GM12878 (cell line): ENCODE results near the gene BICRA. TPM values are rescaled to one million over a fixed set of nuclear protein-coding genes. Genes with fewer than 3 reads are reported as not detected.
A peak's percentile ranks its signal among the peaks of the same experiment; 100 is the strongest.

Experiments
- CBFB ChIP-seq: IDR thresholded peaks from 2 replicates; pipeline ENCODE4 v1.6.1; 2016; ENCODE audit warnings: antibody characterized with exemption, low read depth
- CBX5 ChIP-seq: sonication (generic); IDR thresholded peaks from 2 replicates; pipeline ENCODE4 v1.6.1; 2016; ENCODE audit warnings: low read depth, moderate library complexity, mild to moderate bottlenecking, inconsistent platforms
- CEBPB ChIP-seq, 2 experiments: fragments of 150-350 bp in 1 of 2; IDR thresholded peaks; 2 replicates each; pipeline ENCODE4 v1.6.1; 2012 to 2014; ENCODE audit warnings: low read depth in 2 of 2, low read length in 2 of 2, borderline replicate concordance in 1 of 2, inconsistent platforms in 1 of 2
- CHD2 ChIP-seq: IDR thresholded peaks from 2 replicates; pipeline ENCODE4 v1.6.1; 2011; ENCODE audit warnings: low read depth, low read length, improper control_type of control experiment, borderline replicate concordance
- MYC ChIP-seq: IDR thresholded peaks from 2 replicates; pipeline ENCODE4 v1.6.1; 2011; ENCODE audit warnings: mild to moderate bottlenecking, low read length, moderate library complexity, inconsistent platforms; ENCODE audit not compliant: insufficient read depth, insufficient replicate concordance, insufficient read length, severe bottlenecking
- POLR2AphosphoS2 ChIP-seq: IDR thresholded peaks from 2 replicates; pipeline ENCODE4 v1.6.1; 2011; ENCODE audit warnings: low read depth, mild to moderate bottlenecking, low read length, improper control_type of control experiment, moderate library complexity
- RAD51 ChIP-seq: fragments of 450-650 bp; IDR thresholded peaks from 2 replicates; pipeline ENCODE4 v1.6.1; 2016; ENCODE audit warnings: moderate library complexity, mild to moderate bottlenecking, inconsistent platforms
- RB1 ChIP-seq: fragments of 450-650 bp; formaldehyde crosslinking; IDR thresholded peaks from 2 replicates; pipeline ENCODE4 v1.6.1; 2017; ENCODE audit warnings: mild to moderate bottlenecking, borderline replicate concordance
- RCOR1 ChIP-seq: conservative IDR thresholded peaks from 2 replicates; pipeline ENCODE4 v1.6.1; 2012; ENCODE audit warnings: low read depth, low read length, improper control_type of control experiment
- RFX5 ChIP-seq: IDR thresholded peaks from 2 replicates; pipeline ENCODE4 v1.6.1; 2011; ENCODE audit warnings: low read depth, low read length, improper control_type of control experiment
- RUNX3 ChIP-seq: IDR thresholded peaks from 2 replicates; pipeline ENCODE4 v1.6.1; 2012; ENCODE audit warnings: low read length, inconsistent platforms
- SMAD5 ChIP-seq: IDR thresholded peaks from 2 replicates; pipeline ENCODE4 v1.6.1; 2016; ENCODE audit warnings: antibody characterized with exemption, low read depth
- SP1 ChIP-seq: IDR thresholded peaks from one replicate; pipeline ENCODE4 v1.6.1; 2011; ENCODE audit warnings: low read depth, low read length
- SPI1 ChIP-seq: IDR thresholded peaks from 2 replicates; pipeline ENCODE4 v1.6.1; 2011; ENCODE audit warnings: low read depth, mild to moderate bottlenecking, low read length, moderate library complexity, borderline replicate concordance; ENCODE audit not compliant: insufficient read depth
- SREBF2 ChIP-seq: IDR thresholded peaks from 2 replicates; pipeline ENCODE4 v1.6.1; 2012; ENCODE audit warnings: mild to moderate bottlenecking, low read length
- SUPT20H ChIP-seq: IDR thresholded peaks from 2 replicates; pipeline ENCODE4 v1.6.1; 2011; ENCODE audit warnings: low read depth, mild to moderate bottlenecking, low read length, moderate library complexity, borderline replicate concordance; ENCODE audit not compliant: control insufficient read depth
- SUZ12 ChIP-seq: fragments of 200-600 bp; sonication (generic); IDR thresholded peaks from one replicate; pipeline ENCODE4 v1.6.1; 2018; ENCODE audit warnings: antibody characterized with exemption, mild to moderate bottlenecking; ENCODE audit not compliant: unreplicated experiment
- TAF1 ChIP-seq: IDR thresholded peaks from 2 replicates; pipeline ENCODE4 v1.6.1; 2011; ENCODE audit warnings: mild to moderate bottlenecking, low read depth, low read length, borderline replicate concordance
- YBX1 ChIP-seq: fragments of 450-650 bp; IDR thresholded peaks from 2 replicates; pipeline ENCODE4 v1.6.1; 2016; ENCODE audit warnings: antibody characterized with exemption
- ZBED1 ChIP-seq: IDR thresholded peaks from 2 replicates; pipeline ENCODE4 v1.6.1; 2016; ENCODE audit warnings: borderline replicate concordance
- ZZZ3 ChIP-seq: IDR thresholded peaks from 2 replicates; pipeline ENCODE4 v1.6.1; 2011; ENCODE audit warnings: low read depth; ENCODE audit not compliant: control insufficient read depth, insufficient read length
- polyA plus RNA-seq, 11 experiments: library from polyadenylated mRNA; depleted of rRNA in 4 of 11; unstranded in 6 of 11; stranded (reverse) in 5 of 11; fragments of >200 nt; fragmentation: Nextera tagmentation in 4 of 11; fragmentation: Illumina TruSeq in 1 of 11; extraction: Ambion mirVana in 4 of 11; extraction: Trizol in 1 of 11; gene quantifications; 1 replicate in 1 of 11; 2 replicates in 10 of 11; pipeline versions ENCODE4 v1.2.1 to v1.2.3, GENCODE V29; 2011 to 2016; ENCODE audit warnings: inconsistent platforms in 2 of 11, missing spikeins in 2 of 11, low read depth in 1 of 11
- total RNA-seq, 4 experiments: library from RNA; depleted of rRNA in 3 of 4; stranded (reverse); fragments of >200 nt in 3 of 4; fragmentation: Illumina TruSeq in 1 of 4; extraction: Trizol in 1 of 4; gene quantifications; 2 replicates each; pipeline versions ENCODE4 v1.2.1 to v1.2.3, GENCODE V29; 2013 to 2021
- TF ChIP-seq, protein P1 (sequence below): fragments of 450-650 bp; IDR thresholded peaks from 2 replicates; pipeline ENCODE4 v1.6.1; 2017; ENCODE audit warnings: borderline replicate concordance
- TF ChIP-seq, protein P2 (sequence below): fragments of 450-650 bp; formaldehyde crosslinking; IDR thresholded peaks from 2 replicates; pipeline ENCODE4 v1.4.0; 2020; ENCODE audit warnings: mild to moderate bottlenecking, moderate library complexity
- TF ChIP-seq, protein P3 (sequence below): fragments of 450-650 bp; IDR thresholded peaks from 2 replicates; pipeline ENCODE4 v1.6.1; 2017; ENCODE audit warnings: mild to moderate bottlenecking, low read depth, inconsistent platforms; ENCODE audit not compliant: poor library complexity, severe bottlenecking

BICRA gene
- total and polyA plus RNA-seq, 10 of the 15 experiments (the other 5 are each of a cell fraction or from before 2014, with no cell fraction given): 0.11 to 15.3 (median 1.3) TPM

DNA sequence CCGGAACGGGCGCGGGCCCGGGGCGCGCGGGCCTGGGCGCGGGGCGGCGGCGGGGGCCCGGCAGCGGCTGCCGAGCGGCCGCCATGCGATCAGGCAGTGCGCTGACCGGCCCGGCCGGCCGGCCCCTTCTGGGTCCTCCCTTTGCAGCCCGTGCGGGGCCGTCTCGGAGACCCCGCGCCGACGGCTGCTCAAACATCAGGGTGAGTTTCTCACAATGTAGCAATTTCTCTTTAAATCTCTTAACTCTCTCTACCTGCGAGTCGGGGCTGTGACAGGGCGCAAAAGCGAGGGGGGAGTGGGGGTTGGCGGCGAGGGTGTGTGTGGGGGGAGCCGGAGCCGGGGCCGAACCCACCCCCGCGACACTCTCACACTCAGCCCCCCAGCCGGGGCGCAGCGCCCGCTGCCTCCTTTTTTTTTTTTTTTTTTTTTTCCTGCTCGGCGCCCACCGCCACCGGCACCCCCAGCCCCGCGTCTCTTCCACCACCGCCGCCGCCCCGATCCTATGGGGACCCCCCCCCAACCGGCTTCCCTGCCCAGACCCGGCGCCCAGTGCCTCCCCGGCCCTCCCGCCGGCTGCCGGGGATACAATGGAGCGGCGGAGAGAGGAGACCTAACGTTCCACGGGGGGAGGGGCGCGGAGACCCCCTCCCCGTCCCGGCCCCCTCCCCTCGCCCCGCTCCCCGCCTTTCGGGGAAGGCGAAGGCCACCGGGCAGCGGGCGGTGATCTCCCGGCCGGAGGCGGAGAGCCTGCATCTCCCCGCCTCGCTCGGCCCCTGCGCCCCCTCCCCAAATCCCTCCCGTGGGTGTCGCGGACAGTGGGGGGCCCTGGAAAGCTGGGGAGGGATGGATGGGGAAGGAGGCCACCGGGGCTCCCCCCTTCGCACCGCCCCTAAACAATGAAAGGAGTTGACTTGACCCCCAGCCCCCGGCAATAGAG, at the start of gene BICRA (continued):
- no peak for TF ChIP-seq RB1
- TF ChIP-seq SREBF2: no peak
- TF ChIP-seq RUNX3: no peak
- TF ChIP-seq TAF1: peak; percentile 66; the same call in 1 of the 2 replicates
- TF ChIP-seq ZBED1: no peak
- TF ChIP-seq, protein P1, sequence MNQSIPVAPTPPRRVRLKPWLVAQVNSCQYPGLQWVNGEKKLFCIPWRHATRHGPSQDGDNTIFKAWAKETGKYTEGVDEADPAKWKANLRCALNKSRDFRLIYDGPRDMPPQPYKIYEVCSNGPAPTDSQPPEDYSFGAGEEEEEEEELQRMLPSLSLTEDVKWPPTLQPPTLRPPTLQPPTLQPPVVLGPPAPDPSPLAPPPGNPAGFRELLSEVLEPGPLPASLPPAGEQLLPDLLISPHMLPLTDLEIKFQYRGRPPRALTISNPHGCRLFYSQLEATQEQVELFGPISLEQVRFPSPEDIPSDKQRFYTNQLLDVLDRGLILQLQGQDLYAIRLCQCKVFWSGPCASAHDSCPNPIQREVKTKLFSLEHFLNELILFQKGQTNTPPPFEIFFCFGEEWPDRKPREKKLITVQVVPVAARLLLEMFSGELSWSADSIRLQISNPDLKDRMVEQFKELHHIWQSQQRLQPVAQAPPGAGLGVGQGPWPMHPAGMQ: no peak
- no peak for TF ChIP-seq SP1
- TF ChIP-seq, protein P2, sequence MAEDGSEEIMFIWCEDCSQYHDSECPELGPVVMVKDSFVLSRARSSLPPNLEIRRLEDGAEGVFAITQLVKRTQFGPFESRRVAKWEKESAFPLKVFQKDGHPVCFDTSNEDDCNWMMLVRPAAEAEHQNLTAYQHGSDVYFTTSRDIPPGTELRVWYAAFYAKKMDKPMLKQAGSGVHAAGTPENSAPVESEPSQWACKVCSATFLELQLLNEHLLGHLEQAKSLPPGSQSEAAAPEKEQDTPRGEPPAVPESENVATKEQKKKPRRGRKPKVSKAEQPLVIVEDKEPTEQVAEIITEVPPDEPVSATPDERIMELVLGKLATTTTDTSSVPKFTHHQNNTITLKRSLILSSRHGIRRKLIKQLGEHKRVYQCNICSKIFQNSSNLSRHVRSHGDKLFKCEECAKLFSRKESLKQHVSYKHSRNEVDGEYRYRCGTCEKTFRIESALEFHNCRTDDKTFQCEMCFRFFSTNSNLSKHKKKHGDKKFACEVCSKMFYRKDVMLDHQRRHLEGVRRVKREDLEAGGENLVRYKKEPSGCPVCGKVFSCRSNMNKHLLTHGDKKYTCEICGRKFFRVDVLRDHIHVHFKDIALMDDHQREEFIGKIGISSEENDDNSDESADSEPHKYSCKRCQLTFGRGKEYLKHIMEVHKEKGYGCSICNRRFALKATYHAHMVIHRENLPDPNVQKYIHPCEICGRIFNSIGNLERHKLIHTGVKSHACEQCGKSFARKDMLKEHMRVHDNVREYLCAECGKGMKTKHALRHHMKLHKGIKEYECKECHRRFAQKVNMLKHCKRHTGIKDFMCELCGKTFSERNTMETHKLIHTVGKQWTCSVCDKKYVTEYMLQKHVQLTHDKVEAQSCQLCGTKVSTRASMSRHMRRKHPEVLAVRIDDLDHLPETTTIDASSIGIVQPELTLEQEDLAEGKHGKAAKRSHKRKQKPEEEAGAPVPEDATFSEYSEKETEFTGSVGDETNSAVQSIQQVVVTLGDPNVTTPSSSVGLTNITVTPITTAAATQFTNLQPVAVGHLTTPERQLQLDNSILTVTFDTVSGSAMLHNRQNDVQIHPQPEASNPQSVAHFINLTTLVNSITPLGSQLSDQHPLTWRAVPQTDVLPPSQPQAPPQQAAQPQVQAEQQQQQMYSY (CRISPR knock-in tag): no peak
- no peak for TF ChIP-seq SUZ12
- peak; percentile 78 for TF ChIP-seq CBFB
- no peak for TF ChIP-seq CHD2
- no peak for TF ChIP-seq SPI1
- TF ChIP-seq RCOR1: no peak
- no peak for TF ChIP-seq POLR2AphosphoS2
- TF ChIP-seq ZZZ3: no peak
- TF ChIP-seq CBX5: no peak
- no peak for TF ChIP-seq SMAD5
- TF ChIP-seq YBX1: no peak
- TF ChIP-seq, protein P3, sequence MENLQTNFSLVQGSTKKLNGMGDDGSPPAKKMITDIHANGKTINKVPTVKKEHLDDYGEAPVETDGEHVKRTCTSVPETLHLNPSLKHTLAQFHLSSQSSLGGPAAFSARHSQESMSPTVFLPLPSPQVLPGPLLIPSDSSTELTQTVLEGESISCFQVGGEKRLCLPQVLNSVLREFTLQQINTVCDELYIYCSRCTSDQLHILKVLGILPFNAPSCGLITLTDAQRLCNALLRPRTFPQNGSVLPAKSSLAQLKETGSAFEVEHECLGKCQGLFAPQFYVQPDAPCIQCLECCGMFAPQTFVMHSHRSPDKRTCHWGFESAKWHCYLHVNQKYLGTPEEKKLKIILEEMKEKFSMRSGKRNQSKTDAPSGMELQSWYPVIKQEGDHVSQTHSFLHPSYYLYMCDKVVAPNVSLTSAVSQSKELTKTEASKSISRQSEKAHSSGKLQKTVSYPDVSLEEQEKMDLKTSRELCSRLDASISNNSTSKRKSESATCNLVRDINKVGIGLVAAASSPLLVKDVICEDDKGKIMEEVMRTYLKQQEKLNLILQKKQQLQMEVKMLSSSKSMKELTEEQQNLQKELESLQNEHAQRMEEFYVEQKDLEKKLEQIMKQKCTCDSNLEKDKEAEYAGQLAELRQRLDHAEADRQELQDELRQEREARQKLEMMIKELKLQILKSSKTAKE: no peak
- no peak for TF ChIP-seq RAD51
- TF ChIP-seq MYC: no peak
- TF ChIP-seq SUPT20H: no peak
- TF ChIP-seq CEBPB (IDR thresholded peaks at IDR 0.05; ENCODE audit: borderline replicate concordance in 1 of 2, low read depth in 2 of 2, low read length in 2 of 2): no peak
- no peak for TF ChIP-seq RFX5
